GM12891 (cell line): ENCODE results near the gene UBASH3A.

ENCODE experiments used
- PAX5 ChIP-seq: IDR thresholded peaks from 2 replicates; pipeline ENCODE4 v1.6.1; 2011; ENCODE audit warnings: low read length, moderate library complexity, mild to moderate bottlenecking; ENCODE audit not compliant: insufficient read depth, severe bottlenecking
- POLR2A ChIP-seq: IDR thresholded peaks from 2 replicates; pipeline ENCODE4 v1.6.1; 2011; ENCODE audit warnings: low read depth, low read length, control low read depth
- POLR2AphosphoS5 ChIP-seq: IDR thresholded peaks from 2 replicates; pipeline ENCODE4 v1.6.1; 2011; ENCODE audit warnings: low read depth, low read length, control low read depth
- POU2F2 ChIP-seq: IDR thresholded peaks from 2 replicates; pipeline ENCODE4 v1.6.1; 2011; ENCODE audit warnings: low read depth, mild to moderate bottlenecking, control low read depth, low read length, moderate library complexity
- SPI1 ChIP-seq: IDR thresholded peaks from 2 replicates; pipeline ENCODE4 v1.6.1; 2011; ENCODE audit warnings: low read depth, low read length, control low read depth
- TAF1 ChIP-seq: IDR thresholded peaks from 2 replicates; pipeline ENCODE4 v1.6.1; 2011; ENCODE audit warnings: low read depth, low read length, control low read depth

DNA sequence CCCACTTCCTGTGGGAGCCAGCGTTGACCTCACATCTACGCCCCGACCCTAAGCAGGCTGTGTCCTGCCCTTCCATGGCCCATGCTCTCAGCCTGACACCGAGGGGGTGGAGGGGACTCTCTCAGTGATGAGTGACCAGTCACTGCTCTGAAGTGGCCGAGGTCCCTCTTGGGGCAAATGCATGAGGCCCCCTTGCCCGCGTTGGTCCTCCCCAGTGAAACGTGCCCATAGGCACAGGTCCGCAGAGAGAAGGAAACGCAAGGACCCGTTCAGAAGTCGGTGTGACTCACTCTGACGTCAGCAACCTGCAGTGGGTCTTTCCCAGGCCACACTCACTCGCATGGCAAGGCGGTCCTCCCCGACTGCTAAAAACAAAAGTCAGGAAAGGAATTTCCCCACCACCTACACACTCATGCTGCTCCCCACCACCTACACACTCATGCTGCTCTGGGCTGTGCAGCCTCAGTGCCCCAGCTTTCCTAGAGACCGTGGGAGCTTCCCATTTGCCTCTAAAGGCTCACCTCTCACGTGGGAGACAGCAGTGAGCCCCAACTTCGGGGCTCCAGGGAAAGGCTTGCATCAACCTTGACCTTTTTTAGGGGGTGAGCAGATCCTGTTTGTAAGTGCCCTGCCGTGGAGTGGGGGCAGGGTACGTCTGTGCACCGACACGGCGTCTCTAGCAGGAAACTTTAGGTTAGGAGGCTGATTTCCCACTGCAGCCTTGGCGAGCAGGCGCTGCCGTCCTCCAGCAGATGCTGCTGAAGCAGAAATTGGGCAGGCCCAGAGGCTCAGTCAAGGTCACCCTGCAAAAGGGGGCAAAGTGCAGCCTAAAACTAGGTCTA, 11.4 kb downstream of the UBASH3A start:
- TF ChIP-seq TAF1 = no peak
- no peak for TF ChIP-seq POLR2A
- no peak; the same call in 1 of the 2 replicates for TF ChIP-seq POLR2AphosphoS5
- TF ChIP-seq SPI1 = 0 out of 2 replicates have a peak, but pooled peaks have one; percentile 10
- peak; percentile 48 for TF ChIP-seq PAX5
- TF ChIP-seq POU2F2 = peak; percentile 87
